Esophagus muscularis mucosa (tissue), 4 donors: Measurements from ENCODE around the gene NLRC3. TPM values are rescaled to one million over a fixed set of nuclear protein-coding genes. Genes with fewer than 3 reads are reported as not detected.

Experiments used
- DNase-seq: peaks from one replicate; pipeline ENCODE4 v3.0.0-alpha.2; 2017; ENCODE audit errors: extremely low spot score
- H3K27ac ChIP-seq, 4 donors: fragments of 200-600 bp; sonication (generic); replicated peaks in 1 of 4; 1 replicate in 3 of 4; 2 replicates in 1 of 4; pipeline ENCODE4 v1.5.1; 2016 to 2019; ENCODE audit warnings: mild to moderate bottlenecking in 1 of 4
- H3K27me3 ChIP-seq, 4 donors: fragments of 200-600 bp; sonication (generic); one replicate each; pipeline versions ENCODE4 v1.5.1 to v1.6.0; 2016 to 2019
- H3K36me3 ChIP-seq, 4 donors: fragments of 200-600 bp; sonication (generic); one replicate each; pipeline ENCODE4 v1.5.1; 2016 to 2019
- H3K4me1 ChIP-seq, 4 donors: fragments of 200-600 bp; sonication (generic); one replicate each; pipeline ENCODE4 v1.5.1; 2016 to 2019
- H3K4me3 ChIP-seq, 4 donors: fragments of 200-600 bp; sonication (generic); 1 replicate in 2 of 4; 2 replicates in 2 of 4; pipeline ENCODE4 v1.5.1; 2016 to 2019; ENCODE audit warnings: mild to moderate bottlenecking in 4 of 4, moderate library complexity in 1 of 4
- H3K9me3 ChIP-seq, 4 donors: fragments of 200-600 bp; sonication (generic); 1 replicate in 3 of 4; 2 replicates in 1 of 4; pipeline ENCODE4 v1.5.1; 2016 to 2019
- EP300 ChIP-seq: sonication (generic); formaldehyde crosslinking; IDR thresholded peaks from one replicate; pipeline ENCODE4 v1.6.1; 2017; ENCODE audit warnings: antibody characterized with exemption
- POLR2A ChIP-seq: fragments of 450-650 bp; IDR thresholded peaks from one replicate; pipeline ENCODE4 v1.6.1; 2017; ENCODE audit warnings: antibody characterized with exemption, moderate library complexity, mild to moderate bottlenecking, low read depth
- POLR2AphosphoS5 ChIP-seq, 2 donors: sonication (generic); formaldehyde crosslinking; IDR thresholded peaks; one replicate each; pipeline ENCODE4 v1.6.1; 2017; ENCODE audit warnings: antibody characterized with exemption in 2 of 2
- WGBS: methylation state at CpG from one replicate; pipeline ENCODE4 v1.1.5; 2018; 5-methylcytosine and 5-hydroxymethylcytosine counted together
- intact Hi-C: fragments of 100-400 bp; cut with DNase I; formaldehyde crosslinking; loops from one replicate; pipeline ENCODE4 v1.15.1; 2023
- total RNA-seq, 4 donors: library from RNA; depleted of rRNA; stranded (reverse); fragments of >200 nt; gene quantifications; one replicate each; pipeline versions ENCODE4 v1.1.0 to v1.2.1, GENCODE V29; 2016
- TF ChIP-seq, protein P1 (sequence below), 3 experiments: fragments of 200-600 bp in 2 of 3; fragments of 450-650 bp in 1 of 3; sonication (generic) in 2 of 3; IDR thresholded peaks; one replicate each; pipeline ENCODE4 v1.5.1; 2017 to 2019; ENCODE audit warnings: antibody characterized with exemption in 3 of 3, mild to moderate bottlenecking in 2 of 3, moderate library complexity in 1 of 3

Gene NLRC3
- total RNA-seq, 4 donors from 2014 or later = 0.57 to 2.5 (median 0.95) TPM

DNA sequence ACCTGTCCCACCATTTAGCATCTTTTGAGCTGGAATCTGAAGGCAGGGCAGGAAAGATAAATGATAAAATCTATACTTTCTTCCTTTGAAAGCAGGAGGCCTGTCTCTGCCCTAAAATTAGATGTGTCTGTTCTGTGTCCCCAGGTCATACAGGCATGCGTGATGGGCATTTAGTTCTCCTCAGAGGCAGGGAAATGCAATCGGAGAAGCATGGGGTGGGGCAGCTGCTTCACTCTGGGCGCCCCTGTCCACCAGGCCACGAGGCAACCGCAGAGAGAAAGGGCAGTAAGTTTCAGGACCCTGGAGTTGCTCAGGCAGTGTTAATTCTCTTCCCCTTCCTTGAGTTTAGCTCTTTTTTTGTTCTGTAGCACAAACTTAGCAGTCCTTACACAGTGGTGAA, 51.3 kb downstream of the NLRC3 start:
- intact Hi-C loops = no loop called here

DNA sequence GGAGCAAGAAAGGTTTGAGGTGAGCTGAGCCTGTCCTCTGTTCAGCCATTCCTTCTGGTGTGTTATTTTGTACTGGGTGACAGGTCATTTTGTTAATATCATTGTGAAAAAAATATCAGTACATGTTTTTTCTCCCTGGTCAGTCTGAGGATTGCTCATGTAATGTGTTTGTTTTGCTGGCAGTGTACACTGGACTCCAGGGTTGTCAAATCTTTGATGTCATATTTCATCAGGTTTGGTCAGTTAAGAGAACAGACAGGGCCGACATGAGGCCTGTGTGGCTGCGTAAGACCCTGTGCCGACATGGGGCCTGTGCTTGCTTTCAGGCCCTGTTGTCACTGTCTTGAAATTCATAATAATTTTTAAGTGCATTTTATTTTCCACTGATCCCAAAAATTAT, 53.9 kb downstream of the NLRC3 start:
- Histone ChIP-seq H3K4me3 (no peak overlapping the region), H3K9me3 (no peaks in the 10 kb centered on the region), H3K36me3 (peaks cover 41 to 92% (median 72%) of the 10 kb centered on the region in 4 donors), H3K4me1 (peaks cover 0 to 20% (median 13%) of the 10 kb centered on the region in 4 donors), H3K27ac (no peak overlapping the region), H3K27me3 (no peaks in the 10 kb centered on the region)
- intact Hi-C loops = no loop called here
- WGBS = 94% methylated on average over 3 of the region's 3 CpGs
- DNase-seq = no peak
- TF ChIP-seq EP300 = no peak
- no peak for TF ChIP-seq POLR2A
- no peak for TF ChIP-seq POLR2AphosphoS5 (IDR thresholded peaks at IDR 0.05)
- TF ChIP-seq, protein P1, sequence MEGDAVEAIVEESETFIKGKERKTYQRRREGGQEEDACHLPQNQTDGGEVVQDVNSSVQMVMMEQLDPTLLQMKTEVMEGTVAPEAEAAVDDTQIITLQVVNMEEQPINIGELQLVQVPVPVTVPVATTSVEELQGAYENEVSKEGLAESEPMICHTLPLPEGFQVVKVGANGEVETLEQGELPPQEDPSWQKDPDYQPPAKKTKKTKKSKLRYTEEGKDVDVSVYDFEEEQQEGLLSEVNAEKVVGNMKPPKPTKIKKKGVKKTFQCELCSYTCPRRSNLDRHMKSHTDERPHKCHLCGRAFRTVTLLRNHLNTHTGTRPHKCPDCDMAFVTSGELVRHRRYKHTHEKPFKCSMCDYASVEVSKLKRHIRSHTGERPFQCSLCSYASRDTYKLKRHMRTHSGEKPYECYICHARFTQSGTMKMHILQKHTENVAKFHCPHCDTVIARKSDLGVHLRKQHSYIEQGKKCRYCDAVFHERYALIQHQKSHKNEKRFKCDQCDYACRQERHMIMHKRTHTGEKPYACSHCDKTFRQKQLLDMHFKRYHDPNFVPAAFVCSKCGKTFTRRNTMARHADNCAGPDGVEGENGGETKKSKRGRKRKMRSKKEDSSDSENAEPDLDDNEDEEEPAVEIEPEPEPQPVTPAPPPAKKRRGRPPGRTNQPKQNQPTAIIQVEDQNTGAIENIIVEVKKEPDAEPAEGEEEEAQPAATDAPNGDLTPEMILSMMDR (IDR thresholded peaks at IDR 0.05) = no peak

More for the DNA sequence above, 51.3 kb downstream of the NLRC3 start:
- no peak for DNase-seq
- TF ChIP-seq EP300 (no peak), POLR2AphosphoS5 (IDR thresholded peaks at IDR 0.05) (no peak)
- TF ChIP-seq, protein P1 (IDR thresholded peaks at IDR 0.05) = no peak
- no peak overlapping the region for H3K4me3 ChIP-seq
- H3K4me1 ChIP-seq = peaks cover 0 to 10% (median 5%) of the 10 kb centered on the region in 4 donors
- WGBS = 94% methylated on average over 5 of the region's 5 CpGs
- no peak overlapping the region for H3K27ac ChIP-seq
- no peaks in the 10 kb centered on the region for H3K9me3 ChIP-seq
- peaks cover 31 to 85% (median 64%) of the 10 kb centered on the region in 4 donors for H3K36me3 ChIP-seq
- no peaks in the 10 kb centered on the region for H3K27me3 ChIP-seq

DNA sequence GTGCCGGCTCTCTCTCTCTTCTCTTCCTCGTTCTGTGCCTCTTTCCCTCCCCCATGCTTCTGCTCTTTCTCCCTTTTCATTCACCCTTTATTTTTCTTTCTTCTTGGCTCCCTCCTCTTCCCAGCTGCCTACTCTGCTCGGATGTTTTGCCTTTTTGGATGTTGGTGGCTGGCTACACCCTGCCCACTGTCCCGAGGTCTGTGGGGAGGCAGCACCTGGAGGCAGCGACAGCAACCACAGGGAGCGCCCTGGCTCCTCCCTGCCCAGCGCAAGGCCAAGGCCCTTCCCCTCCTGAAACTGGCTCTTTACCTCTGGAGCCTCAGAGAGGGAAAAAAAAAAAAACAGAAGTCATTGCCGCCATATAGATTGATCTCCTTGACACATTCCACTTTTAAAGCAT, 56.4 kb downstream of the NLRC3 start:
- TF ChIP-seq POLR2AphosphoS5 (IDR thresholded peaks at IDR 0.05) = no peak
- TF ChIP-seq, protein P1 (IDR thresholded peaks at IDR 0.05) = peak in 1 of 3 experiments; percentile 10
- H3K9me3 ChIP-seq = no peaks in the 10 kb centered on the region
- H3K4me3 ChIP-seq = no peak overlapping the region
- no peaks in the 10 kb centered on the region for H3K27me3 ChIP-seq
- no peak for DNase-seq
- H3K4me1 ChIP-seq = peaks cover 0 to 15% (median 9%) of the 10 kb centered on the region in 4 donors
- intact Hi-C loops = no loop called here
- WGBS = 37% methylated on average over 8 of the region's 8 CpGs
- peak overlapping the region; percentile 60 to 72 (median 62) for H3K27ac ChIP-seq
- peaks cover 41 to 96% (median 83%) of the 10 kb centered on the region in 4 donors for H3K36me3 ChIP-seq

DNA sequence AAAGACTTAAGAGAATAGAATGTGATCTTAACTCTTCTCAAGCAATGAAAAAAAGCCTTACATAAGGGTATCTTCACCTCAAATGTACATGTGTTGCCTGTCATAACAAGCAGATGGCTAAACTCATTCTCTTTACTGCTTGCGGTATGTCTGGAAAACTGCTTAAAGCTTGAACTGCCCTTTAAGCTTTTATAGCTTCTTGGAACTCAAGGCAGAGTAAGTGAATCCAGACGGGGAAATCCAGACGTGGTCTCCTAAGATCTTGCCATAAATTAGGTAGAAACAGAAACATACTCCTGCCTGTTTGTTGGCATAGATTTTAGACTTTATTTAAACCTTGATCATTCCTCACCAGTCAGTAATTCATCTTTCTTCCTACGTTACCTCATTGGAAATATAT, 56.8 kb downstream of the NLRC3 start:
- peaks cover 0 to 15% (median 9%) of the 10 kb centered on the region in 4 donors for H3K4me1 ChIP-seq
- no peaks in the 10 kb centered on the region for H3K9me3 ChIP-seq
- no peak overlapping the region for H3K4me3 ChIP-seq
- whole genome bisulfite sequencing = 47% methylated on average over 4 of the region's 4 CpGs
- peaks cover 36 to 96% (median 83%) of the 10 kb centered on the region in 4 donors for H3K36me3 ChIP-seq
- intact Hi-C loops = no loop called here
- H3K27me3 ChIP-seq = no peaks in the 10 kb centered on the region
- H3K27ac ChIP-seq = peak overlapping the region; percentile 60 to 72 (median 62)
- no peak for DNase-seq
- TF ChIP-seq EP300 = no peak
- TF ChIP-seq, protein P1 (IDR thresholded peaks at IDR 0.05) = no peak
- TF ChIP-seq POLR2A = no peak
- TF ChIP-seq POLR2AphosphoS5 (IDR thresholded peaks at IDR 0.05) = no peak

DNA sequence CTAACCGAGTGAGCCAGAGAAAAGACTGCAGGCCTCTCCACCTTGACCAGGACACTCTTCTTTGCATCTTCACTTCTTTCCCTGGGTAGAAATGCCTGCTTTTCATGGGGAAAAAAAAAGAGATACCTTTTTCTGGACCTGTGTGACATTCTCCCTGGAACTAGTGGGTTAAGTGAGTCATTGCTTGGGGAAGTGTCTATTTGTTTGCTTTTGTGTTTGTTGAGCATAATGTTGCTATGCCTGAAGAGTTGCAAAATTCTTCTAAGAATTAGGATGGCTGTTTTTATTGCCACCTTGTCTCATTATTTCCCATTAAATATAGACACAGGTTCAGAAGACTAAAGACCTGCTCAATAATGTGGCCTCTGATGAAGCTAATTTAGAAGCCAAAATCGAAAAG, 57.6 kb downstream of the NLRC3 start:
- intact Hi-C loops = no loop called here
- H3K4me1 ChIP-seq = peaks cover 0 to 15% (median 9%) of the 10 kb centered on the region in 4 donors
- H3K27me3 ChIP-seq = no peaks in the 10 kb centered on the region
- H3K36me3 ChIP-seq = peaks cover 32 to 94% (median 82%) of the 10 kb centered on the region in 4 donors
- peak overlapping the region in 1 of 4 donors; percentile 63 for H3K27ac ChIP-seq
- no peaks in the 10 kb centered on the region for H3K9me3 ChIP-seq
- no peak for TF ChIP-seq EP300
- TF ChIP-seq, protein P1 (IDR thresholded peaks at IDR 0.05) = no peak
- TF ChIP-seq POLR2A = no peak
- no peak for DNase-seq
- H3K4me3 ChIP-seq = no peak overlapping the region
- 93% methylated on average over 2 of the region's 2 CpGs for WGBS
